Measurements from ENCODE around the gene CACNA1G.

Gene CACNA1G

DNA sequence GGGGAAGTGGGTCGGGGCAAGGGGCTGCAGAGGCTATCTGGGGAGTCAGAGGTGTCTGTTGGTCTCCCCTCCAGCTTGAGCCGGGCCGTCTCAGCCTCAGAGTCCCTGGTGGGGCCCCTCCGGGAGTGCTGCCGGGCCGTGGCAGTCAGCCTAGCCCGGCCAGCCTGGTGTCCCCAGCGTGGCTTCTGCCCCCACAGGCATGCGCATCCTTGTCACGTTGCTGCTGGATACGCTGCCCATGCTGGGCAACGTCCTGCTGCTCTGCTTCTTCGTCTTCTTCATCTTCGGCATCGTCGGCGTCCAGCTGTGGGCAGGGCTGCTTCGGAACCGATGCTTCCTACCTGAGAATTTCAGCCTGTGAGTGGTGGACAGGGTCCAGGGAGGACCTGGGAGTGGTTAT, 11.2 kb downstream of the CACNA1G start:
- Histone ChIP-seq H3K27me3 (ENCODE audit: insufficient read depth, low read length, poor library complexity, severe bottlenecking) (no peaks in the 10 kb centered on the region), H3K4me2 (ENCODE audit: low read depth, low read length, poor library complexity, severe bottlenecking) (no peak overlapping the region), H3K4me1 (ENCODE audit: insufficient read depth, low read length, poor library complexity, severe bottlenecking) (no peaks in the 10 kb centered on the region), H3F3A (ENCODE audit: low read depth) (no peaks in the 10 kb centered on the region), H3K36me3 (ENCODE audit: insufficient read depth, low read length) (no peaks in the 10 kb centered on the region), H3K9ac (ENCODE audit: low read depth, low read length, poor library complexity, severe bottlenecking) (no peak overlapping the region), H2AFZ (ENCODE audit: low read length) (no peak overlapping the region), H3K79me2 (ENCODE audit: insufficient read depth, low read length) (no peaks in the 10 kb centered on the region), H3K4me3 (ENCODE audit: low read length, poor library complexity, severe bottlenecking) (no peak overlapping the region), H3K9me3 (ENCODE audit: insufficient read depth, low read depth, low read length) (no peaks in the 10 kb centered on the region), H3K9me2 (replicated peaks; ENCODE audit: low read depth, low read length) (no peaks in the 10 kb centered on the region), H4K20me1 (ENCODE audit: insufficient read depth, low read length, poor library complexity, severe bottlenecking) (no peaks in the 10 kb centered on the region)
- TF ChIP-seq, protein P1, sequence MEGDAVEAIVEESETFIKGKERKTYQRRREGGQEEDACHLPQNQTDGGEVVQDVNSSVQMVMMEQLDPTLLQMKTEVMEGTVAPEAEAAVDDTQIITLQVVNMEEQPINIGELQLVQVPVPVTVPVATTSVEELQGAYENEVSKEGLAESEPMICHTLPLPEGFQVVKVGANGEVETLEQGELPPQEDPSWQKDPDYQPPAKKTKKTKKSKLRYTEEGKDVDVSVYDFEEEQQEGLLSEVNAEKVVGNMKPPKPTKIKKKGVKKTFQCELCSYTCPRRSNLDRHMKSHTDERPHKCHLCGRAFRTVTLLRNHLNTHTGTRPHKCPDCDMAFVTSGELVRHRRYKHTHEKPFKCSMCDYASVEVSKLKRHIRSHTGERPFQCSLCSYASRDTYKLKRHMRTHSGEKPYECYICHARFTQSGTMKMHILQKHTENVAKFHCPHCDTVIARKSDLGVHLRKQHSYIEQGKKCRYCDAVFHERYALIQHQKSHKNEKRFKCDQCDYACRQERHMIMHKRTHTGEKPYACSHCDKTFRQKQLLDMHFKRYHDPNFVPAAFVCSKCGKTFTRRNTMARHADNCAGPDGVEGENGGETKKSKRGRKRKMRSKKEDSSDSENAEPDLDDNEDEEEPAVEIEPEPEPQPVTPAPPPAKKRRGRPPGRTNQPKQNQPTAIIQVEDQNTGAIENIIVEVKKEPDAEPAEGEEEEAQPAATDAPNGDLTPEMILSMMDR (conservative IDR thresholded peaks at IDR 0.05; ENCODE audit: low read length), result no peak
- TF ChIP-seq EZH2phosphoT487 (IDR thresholded peaks at IDR 0.05; ENCODE audit: borderline replicate concordance), result no peak

DNA sequence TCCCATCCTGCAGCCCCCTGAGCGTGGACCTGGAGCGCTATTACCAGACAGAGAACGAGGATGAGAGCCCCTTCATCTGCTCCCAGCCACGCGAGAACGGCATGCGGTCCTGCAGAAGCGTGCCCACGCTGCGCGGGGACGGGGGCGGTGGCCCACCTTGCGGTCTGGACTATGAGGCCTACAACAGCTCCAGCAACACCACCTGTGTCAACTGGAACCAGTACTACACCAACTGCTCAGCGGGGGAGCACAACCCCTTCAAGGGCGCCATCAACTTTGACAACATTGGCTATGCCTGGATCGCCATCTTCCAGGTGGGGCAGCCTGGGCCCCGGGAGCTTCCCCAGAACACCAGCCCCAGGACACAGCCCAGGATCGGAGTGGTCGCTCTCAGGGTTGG, 12.0 kb downstream of the CACNA1G start:
- no peaks in the 10 kb centered on the region for H3K9me2 ChIP-seq (replicated peaks; ENCODE audit: low read depth, low read length)
- H3K27me3 ChIP-seq (ENCODE audit: insufficient read depth, low read length, poor library complexity, severe bottlenecking), result no peaks in the 10 kb centered on the region
- H3K4me3 ChIP-seq (ENCODE audit: low read length, poor library complexity, severe bottlenecking), result no peak overlapping the region
- H3K9ac ChIP-seq (ENCODE audit: low read depth, low read length, poor library complexity, severe bottlenecking), result no peak overlapping the region
- H3K36me3 ChIP-seq (ENCODE audit: insufficient read depth, low read length), result no peaks in the 10 kb centered on the region
- no peaks in the 10 kb centered on the region for H3K4me1 ChIP-seq (ENCODE audit: insufficient read depth, low read length, poor library complexity, severe bottlenecking)
- no peaks in the 10 kb centered on the region for H4K20me1 ChIP-seq (ENCODE audit: insufficient read depth, low read length, poor library complexity, severe bottlenecking)
- H3K4me2 ChIP-seq (ENCODE audit: low read depth, low read length, poor library complexity, severe bottlenecking), result no peak overlapping the region
- TF ChIP-seq EZH2phosphoT487 (IDR thresholded peaks at IDR 0.05; ENCODE audit: borderline replicate concordance), result no peak
- TF ChIP-seq, protein P1 (conservative IDR thresholded peaks at IDR 0.05; ENCODE audit: low read length), result no peak
- H3K79me2 ChIP-seq (ENCODE audit: insufficient read depth, low read length), result no peaks in the 10 kb centered on the region
- H3K9me3 ChIP-seq (ENCODE audit: insufficient read depth, low read depth, low read length), result no peaks in the 10 kb centered on the region
- no peaks in the 10 kb centered on the region for H3F3A ChIP-seq (ENCODE audit: low read depth)
- H2AFZ ChIP-seq (ENCODE audit: low read length), result no peak overlapping the region

DNA sequence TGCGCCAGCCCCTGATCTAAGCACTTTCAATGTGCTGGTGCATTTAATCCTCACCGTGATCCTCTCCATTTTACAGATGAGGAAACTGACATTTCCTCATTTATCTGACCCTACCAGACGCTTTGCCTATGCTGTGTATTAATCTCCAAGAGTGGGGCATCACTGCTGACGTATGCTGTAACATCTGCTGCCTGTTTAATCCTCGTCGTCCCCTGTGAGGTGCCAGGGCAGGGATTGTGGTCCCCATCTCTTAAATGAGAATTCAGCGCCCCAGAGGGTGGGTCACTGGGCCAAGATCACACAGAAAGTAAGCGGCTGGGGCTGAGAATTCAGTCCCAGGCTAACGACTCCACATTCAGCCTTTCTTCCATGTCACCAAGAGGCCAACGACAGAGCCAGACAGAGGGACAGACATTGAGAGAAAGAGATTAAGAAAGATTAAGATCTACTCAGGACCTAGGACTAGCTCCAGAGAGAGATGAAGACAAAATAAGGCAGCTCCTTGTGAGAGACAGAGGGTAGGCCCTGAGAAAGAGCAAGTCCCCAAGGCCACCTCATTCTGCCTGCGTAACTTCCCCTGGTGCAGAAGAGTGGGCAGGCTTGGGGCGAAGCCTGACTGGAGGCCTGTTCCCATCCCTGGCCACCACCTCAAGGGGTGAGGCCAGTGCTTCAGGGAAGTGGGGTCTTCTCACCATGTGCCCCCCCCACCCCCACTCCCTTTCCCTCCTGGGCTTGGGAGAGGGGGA, 13.5 kb downstream of the CACNA1G start:
- no peaks in the 10 kb centered on the region for H3K79me2 ChIP-seq (ENCODE audit: insufficient read depth, low read length)
- H3K9ac ChIP-seq (ENCODE audit: low read depth, low read length, poor library complexity, severe bottlenecking), result no peak overlapping the region
- no peak for TF ChIP-seq EZH2phosphoT487 (IDR thresholded peaks at IDR 0.05; ENCODE audit: borderline replicate concordance)
- TF ChIP-seq, protein P1 (conservative IDR thresholded peaks at IDR 0.05; ENCODE audit: low read length), result no peak
- no peaks in the 10 kb centered on the region for H3K36me3 ChIP-seq (ENCODE audit: insufficient read depth, low read length)
- H3F3A ChIP-seq (ENCODE audit: low read depth), result no peaks in the 10 kb centered on the region
- no peak overlapping the region; the same call in 1 of the 2 replicates for H2AFZ ChIP-seq (ENCODE audit: low read length)
- H3K4me3 ChIP-seq (ENCODE audit: low read length, poor library complexity, severe bottlenecking), result no peak overlapping the region
- no peaks in the 10 kb centered on the region for H4K20me1 ChIP-seq (ENCODE audit: insufficient read depth, low read length, poor library complexity, severe bottlenecking)
- no peak overlapping the region for H3K4me2 ChIP-seq (ENCODE audit: low read depth, low read length, poor library complexity, severe bottlenecking)
- H3K27me3 ChIP-seq (ENCODE audit: insufficient read depth, low read length, poor library complexity, severe bottlenecking), result no peaks in the 10 kb centered on the region
- no peaks in the 10 kb centered on the region for H3K4me1 ChIP-seq (ENCODE audit: insufficient read depth, low read length, poor library complexity, severe bottlenecking)
- no peaks in the 10 kb centered on the region for H3K9me3 ChIP-seq (ENCODE audit: insufficient read depth, low read depth, low read length)
- no peaks in the 10 kb centered on the region for H3K9me2 ChIP-seq (replicated peaks; ENCODE audit: low read depth, low read length)

All from Loucy (cell line).